HG03097 (cell line): ENCODE results near the gene EIF2B1.

Experiments
- ATAC-seq: cut with Tn5 transposase; IDR thresholded peaks from one replicate; pipeline ENCODE4 v1.9.1; 2021; ENCODE audit not compliant: unreplicated experiment, low FRiP score

Gene EIF2B1

GRCh38 chr12:123572391-123572790, 61.1 kb downstream of the EIF2B1 start:
- ATAC-seq, result no peak

DNA sequence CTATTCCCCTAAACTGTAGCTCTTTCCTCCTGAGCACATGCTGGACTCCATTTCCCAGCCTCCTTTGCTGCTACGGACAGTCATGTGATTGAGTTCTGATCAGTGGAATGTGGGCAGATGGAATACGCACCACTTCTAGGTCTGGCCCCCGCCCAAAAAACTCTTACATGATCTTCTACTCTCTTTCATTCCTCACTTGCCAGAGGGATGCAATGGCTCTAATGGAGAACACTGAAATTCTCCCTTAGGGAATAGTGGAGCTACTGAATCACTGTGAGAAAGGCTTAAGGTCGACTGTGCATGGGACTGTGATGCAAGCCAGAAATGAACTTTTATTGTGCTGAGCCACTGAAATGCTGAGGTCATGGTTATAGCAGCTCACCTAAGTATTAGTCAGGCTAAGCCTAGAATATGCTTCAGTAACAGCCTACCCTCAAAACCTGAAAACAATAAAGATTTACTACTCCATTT, 62.1 kb downstream of the EIF2B1 start:
- ATAC-seq, result no peak
